ENCODE data around the gene TMEM51. TPM values are rescaled to one million over a fixed set of nuclear protein-coding genes. Genes with fewer than 3 reads are reported as not detected.

Gene TMEM51
- total and polyA plus RNA-seq, 10 of the 15 experiments (the other 5 are each of a cell fraction or from before 2014, with no cell fraction given), result 0.55 to 4.8 (median 3.1) TPM

- no peak for TF ChIP-seq ZNF592 (IDR thresholded peaks at IDR 0.05)
- no peak for TF ChIP-seq CEBPB (IDR thresholded peaks at IDR 0.05; ENCODE audit: borderline replicate concordance in 1 of 2, low read depth in 2 of 2, low read length in 2 of 2)
- TF ChIP-seq NR2C2 (IDR thresholded peaks at IDR 0.05; ENCODE audit: borderline replicate concordance, control insufficient read depth, insufficient read length, low read depth), result no peak
- TF ChIP-seq BRCA1 (IDR thresholded peaks at IDR 0.05; ENCODE audit: low read depth, low read length), result no peak
Observed at GRCh38 chr1:15191770-15192169, 38.2 kb downstream of the TMEM51 start (continued).

GRCh38 chr1:15192916-15193550 lies 39.5 kb downstream of the TMEM51 start:
- H3K27me3 ChIP-seq (replicated peaks in 1 of 2; ENCODE audit: control insufficient read depth in 2 of 2, insufficient read depth in 2 of 2, low read length in 1 of 2), result no peaks in the 10 kb centered on the region
- RAD21 ChIA-PET (ENCODE audit: unreplicated experiment), result no interaction called here
- SMC1A ChIA-PET (ENCODE audit: uncharacterized antibody, unreplicated experiment), result no interaction called here
- no peak for DNase-seq (ENCODE audit: low read depth, low spot score)
- in situ Hi-C loops (cut with MboI), result no loop called here
- WGBS (ENCODE audit: insufficient coverage, insufficient replicate concordance, low lambda C conversion rate, missing lambda C conversion rate), result 10% methylated on average over 11 of the region's 12 CpGs
- H3K36me3 ChIP-seq (ENCODE audit: control insufficient read depth in 2 of 2, insufficient read depth in 2 of 2, low read length in 1 of 2), result no peaks in the 10 kb centered on the region
- ATAC-seq, result no peak
- no peak overlapping the region for H3K27ac ChIP-seq (ENCODE audit: control insufficient read depth, insufficient read depth)
- intact Hi-C loops (cut with micrococcal nuclease; ENCODE audit: unreplicated experiment), result no loop called here
- no peaks in the 10 kb centered on the region for H3K4me1 ChIP-seq (ENCODE audit: control insufficient read depth, insufficient read depth, low read length)
- no peak for FAIRE-seq
- no peaks in the 10 kb centered on the region for H3K79me2 ChIP-seq (ENCODE audit: control insufficient read depth, insufficient read depth, low read length)
- H3K4me3 ChIP-seq, result no peak overlapping the region
- POLR2A ChIA-PET, result interaction anchor here (0.6 kb wide), 1 partner anchor 29 kb away, joined by 3 read pairs; no protein-coding TSS in a partner anchor
- no peak overlapping the region for H2AFZ ChIP-seq (ENCODE audit: control insufficient read depth, low read depth, low read length)
- no peaks in the 10 kb centered on the region for H4K20me1 ChIP-seq (ENCODE audit: control insufficient read depth, insufficient read depth)
- no peaks in the 10 kb centered on the region for H3K9me3 ChIP-seq (replicated peaks; ENCODE audit: control insufficient read depth, insufficient read depth, low read length)
- H3K9ac ChIP-seq (ENCODE audit: control insufficient read depth, insufficient read depth, low read length), result no peak overlapping the region
- no TSS peak for BruUV-seq (replicated peaks)
- CTCF ChIA-PET, result interaction anchor here (1.3 kb wide), 2 partner anchors 12 to 64 kb away, joined by 4 to 9 read pairs; no protein-coding TSS in a partner anchor
- no peak overlapping the region for H3K4me2 ChIP-seq (ENCODE audit: control insufficient read depth, insufficient read depth)
- no peak for TF ChIP-seq PAX8 (IDR thresholded peaks at IDR 0.05)
- TF ChIP-seq RBBP5 (conservative IDR thresholded peaks at IDR 0.05), result no peak
- TF ChIP-seq NRF1 (conservative IDR thresholded peaks at IDR 0.05; ENCODE audit: low read depth, low read length), result no peak
- TF ChIP-seq E4F1 (IDR thresholded peaks at IDR 0.05; ENCODE audit: borderline replicate concordance, partially characterized antibody), result no peak
- no peak for TF ChIP-seq MYB (IDR thresholded peaks at IDR 0.05; ENCODE audit: borderline replicate concordance, low read depth, low read length)
- TF ChIP-seq RELA (IDR thresholded peaks at IDR 0.05; ENCODE audit: borderline replicate concordance, partially characterized antibody), result no peak
- no peak for TF ChIP-seq CHD1 (IDR thresholded peaks at IDR 0.05; ENCODE audit: low read depth, low read length)
- TF ChIP-seq SMC3 (IDR thresholded peaks at IDR 0.05; ENCODE audit: borderline replicate concordance, low read length), result no peak
- no peak for TF ChIP-seq CHD4 (IDR thresholded peaks at IDR 0.05)
- no peak for TF ChIP-seq MTA3 (IDR thresholded peaks at IDR 0.05; ENCODE audit: borderline replicate concordance, low read length)
- TF ChIP-seq MEF2A (IDR thresholded peaks at IDR 0.05; ENCODE audit: insufficient read depth, low read depth, low read length), result no peak
- TF ChIP-seq SMARCA5 (IDR thresholded peaks at IDR 0.05), result no peak
- no peak for TF ChIP-seq RAD21 (IDR thresholded peaks at IDR 0.05; ENCODE audit: insufficient read depth, low read depth, low read length)

Data from GM12878 (cell line).